GM19193 (cell line): ENCODE data around the gene SLIT1.

Source experiments
- POLR2A ChIP-seq: IDR thresholded peaks from 4 replicates; pipeline ENCODE4 v1.6.1; 2011; ENCODE audit not compliant: insufficient read depth, insufficient read length; ENCODE audit errors: extremely low read depth

Gene SLIT1

GRCh38 chr10:96967847-96968246, 217.9 kb downstream of the SLIT1 start:
- TF ChIP-seq POLR2A: no peak

- no peak for TF ChIP-seq POLR2A
Measured at GRCh38 chr10:96964131-96964530, 221.6 kb downstream of the SLIT1 start.

GRCh38 chr10:96960872-96961271, 224.9 kb downstream of the SLIT1 start:
- TF ChIP-seq POLR2A: no peak

- TF ChIP-seq POLR2A: no peak
Measured at GRCh38 chr10:96959733-96960132, 226.0 kb downstream of the SLIT1 start.

GRCh38 chr10:96958071-96958470, 227.7 kb downstream of the SLIT1 start:
- no peak for TF ChIP-seq POLR2A

- no peak for TF ChIP-seq POLR2A
Measured at GRCh38 chr10:96955794-96956193, 230.0 kb downstream of the SLIT1 start.

GRCh38 chr10:96951954-96952353, 233.8 kb downstream of the SLIT1 start:
- no peak for TF ChIP-seq POLR2A

GRCh38 chr10:96949039-96949683, 236.6 kb downstream of the SLIT1 start:
- no peak for TF ChIP-seq POLR2A
